GM23248 (cell line): ENCODE results near the gene SPPL2A.

Experiments used
- EZH2 ChIP-seq: fragments of 200-600 bp; sonication (generic); IDR thresholded peaks from 2 replicates; pipeline ENCODE4 v1.6.1; 2018; ENCODE audit warnings: antibody characterized with exemption, mild to moderate bottlenecking; ENCODE audit not compliant: insufficient read depth, poor library complexity, severe bottlenecking
- EZH2phosphoT487 ChIP-seq: fragments of 200-600 bp; sonication (generic); IDR thresholded peaks from 2 replicates; pipeline ENCODE4 v1.6.1; 2018; ENCODE audit warnings: antibody characterized with exemption, moderate library complexity, mild to moderate bottlenecking, low read depth; ENCODE audit not compliant: insufficient read depth

DNA sequence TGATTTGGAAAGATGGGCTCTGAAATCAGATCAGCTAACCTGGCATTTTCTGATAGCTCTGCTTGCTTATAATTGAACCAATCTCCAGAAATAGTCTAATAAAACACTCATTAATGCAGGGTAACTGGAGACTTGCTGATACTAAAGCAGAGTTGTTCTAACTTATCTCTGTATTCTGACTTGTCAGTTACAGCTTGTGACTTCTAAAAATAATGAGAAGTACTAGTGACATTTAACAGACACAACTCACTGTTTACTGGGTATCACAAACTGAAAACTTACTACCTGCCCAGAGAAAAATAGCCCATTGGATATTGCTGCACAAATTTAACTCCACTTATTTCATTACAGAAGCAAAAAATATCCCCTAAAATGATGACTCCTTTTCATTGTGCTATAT, 54.9 kb downstream of the SPPL2A start:
- no peak for TF ChIP-seq EZH2
- no peak for TF ChIP-seq EZH2phosphoT487
